ENCODE measurements around the gene PDCD2L.
"Not testable (repeated sequence)": the region's sequence is repeated elsewhere in the genome, so short reads cannot be mapped to it uniquely, and the experiment has no call there.

Gene PDCD2L

GRCh38 chr19:34380639-34381241 lies 23.5 kb upstream of the PDCD2L start:
- no peak for DNase-seq

- no peak for DNase-seq
Observed at GRCh38 chr19:34381399-34382251, 22.6 kb upstream of the PDCD2L start.

GRCh38 chr19:34382471-34382870 lies 21.7 kb upstream of the PDCD2L start:
- DNase-seq = no peak

- no peak for DNase-seq
Observed at GRCh38 chr19:34383599-34383998, 20.6 kb upstream of the PDCD2L start.

- DNase-seq = no peak
Observed at GRCh38 chr19:34386645-34387445, 17.4 kb upstream of the PDCD2L start.

GRCh38 chr19:34387446-34387810 lies 16.8 kb upstream of the PDCD2L start:
- no peak for DNase-seq

- DNase-seq = not testable (repeated sequence)
Observed at GRCh38 chr19:34388745-34389144, 15.5 kb upstream of the PDCD2L start.

- no peak for DNase-seq
Observed at GRCh38 chr19:34391813-34392212, 12.4 kb upstream of the PDCD2L start.

GRCh38 chr19:34393031-34393430 lies 11.2 kb upstream of the PDCD2L start:
- no peak for DNase-seq

- DNase-seq = peak; percentile 26
Observed at GRCh38 chr19:34393629-34394028, 10.6 kb upstream of the PDCD2L start.

- no peak for DNase-seq
Observed at GRCh38 chr19:34397853-34398252, 6.3 kb upstream of the PDCD2L start.

GRCh38 chr19:34399886-34400285 lies 4.3 kb upstream of the PDCD2L start:
- DNase-seq = no peak

GRCh38 chr19:34400844-34401243 lies 3.4 kb upstream of the PDCD2L start:
- not testable (repeated sequence) for DNase-seq

GRCh38 chr19:34402074-34402600 lies 2.1 kb upstream of the PDCD2L start:
- DNase-seq = no peak

GRCh38 chr19:34403784-34404108 lies 453 bp upstream of the PDCD2L start:
- DNase-seq = no peak

GRCh38 chr19:34405892-34406660 lies 1.9 kb downstream of the PDCD2L start:
- DNase-seq = no peak

- DNase-seq = no peak
Observed at GRCh38 chr19:34408411-34408810, 4.2 kb downstream of the PDCD2L start.

- no peak for DNase-seq
Observed at GRCh38 chr19:34409189-34410164, 5.3 kb downstream of the PDCD2L start.

GRCh38 chr19:34411216-34411615 lies 7.0 kb downstream of the PDCD2L start:
- no peak for DNase-seq

GRCh38 chr19:34416021-34416545 lies 11.9 kb downstream of the PDCD2L start:
- no peak for DNase-seq

- no peak for DNase-seq
Observed at GRCh38 chr19:34418300-34418699, 14.1 kb downstream of the PDCD2L start.

Data from eye (tissue), 1 donor.